GM13976 (cell line): ENCODE results near the gene EYS.

Experiments
- DNase-seq: peaks from one replicate; pipeline ENCODE4 v3.0.0; 2012; ENCODE audit warnings: low spot score
- CTCF ChIP-seq: IDR thresholded peaks from 2 replicates; pipeline ENCODE4 v1.5.1; 2012; ENCODE audit warnings: borderline replicate concordance, mild to moderate bottlenecking; ENCODE audit not compliant: insufficient read depth; ENCODE audit errors: extremely low read depth, missing control alignments, control extremely low read depth
- in situ Hi-C: fragments of 300-500 bp; cut with MboI; formaldehyde crosslinking; loops from one replicate; pipeline ENCODE4 v1.12.0; 2022; ENCODE audit warnings: low sequenced_read_pairs, mixed read lengths, inconsistent platforms; ENCODE audit not compliant: unreplicated experiment

Gene EYS

GRCh38 chr6:64330694-64331307 lies 1376.2 kb downstream of the EYS start:
- in situ Hi-C loops: loop anchor here (25.0 kb wide), 1 partner anchor 394 kb away; no protein-coding TSS in a partner anchor
- TF ChIP-seq CTCF: peak; percentile 78
- DNase-seq: no peak

- no peak for TF ChIP-seq CTCF
- DNase-seq: no peak
- in situ Hi-C loops: loop anchor here (25.0 kb wide), 1 partner anchor 390 kb away; no protein-coding TSS in a partner anchor
These were observed 1380.1 kb downstream of the EYS start for GRCh38 chr6:64326939-64327338.

- TF ChIP-seq CTCF: no peak
- in situ Hi-C loops: loop anchor here (25.0 kb wide), 1 partner anchor 388 kb away; no protein-coding TSS in a partner anchor
- DNase-seq: no peak
These were observed 1381.9 kb downstream of the EYS start for GRCh38 chr6:64325093-64325492.

GRCh38 chr6:64310214-64310613 lies 1396.8 kb downstream of the EYS start:
- no peak for DNase-seq
- in situ Hi-C loops: no loop called here
- no peak for TF ChIP-seq CTCF

- no peak for DNase-seq
- TF ChIP-seq CTCF: no peak
- in situ Hi-C loops: no loop called here
These were observed 1405.5 kb downstream of the EYS start for GRCh38 chr6:64301307-64302236.

- in situ Hi-C loops: no loop called here
- no peak for TF ChIP-seq CTCF
- DNase-seq: no peak
These were observed 1407.8 kb downstream of the EYS start for GRCh38 chr6:64299176-64299575.
